Activated gamma-delta T cell (primary cell): Measurements from ENCODE around the gene PRKCSH.

Source experiments
- DNase-seq: peaks from one replicate; lab custom pipeline; 2025; lab: John Stamatoyannopoulos, UW

PRKCSH gene

DNA sequence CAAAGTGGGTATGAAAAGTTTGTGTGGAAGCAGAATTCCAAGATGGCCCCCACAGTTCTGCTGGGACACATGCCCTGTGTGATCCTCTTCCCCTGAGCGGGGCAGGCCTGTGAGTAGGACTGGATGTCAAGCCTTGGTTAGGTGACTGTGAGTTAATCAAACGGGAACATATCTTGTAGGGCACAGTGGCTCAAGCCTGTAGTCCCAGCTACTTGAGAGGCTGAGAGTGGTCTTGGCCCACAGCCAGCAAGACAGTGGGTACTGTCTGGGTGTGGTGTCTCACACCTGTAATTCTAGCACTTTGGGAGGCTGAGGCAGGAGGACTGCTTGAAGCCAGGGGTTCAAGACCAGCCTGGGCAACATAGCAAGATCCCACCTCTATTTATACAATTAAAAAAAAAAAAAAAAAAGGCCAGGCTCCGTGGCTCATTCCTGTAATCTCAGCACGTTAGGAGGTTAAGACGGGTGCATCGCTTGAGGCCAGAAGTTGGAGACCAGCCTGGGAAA, 63.8 kb downstream of the PRKCSH start:
- no peak for DNase-seq

DNA sequence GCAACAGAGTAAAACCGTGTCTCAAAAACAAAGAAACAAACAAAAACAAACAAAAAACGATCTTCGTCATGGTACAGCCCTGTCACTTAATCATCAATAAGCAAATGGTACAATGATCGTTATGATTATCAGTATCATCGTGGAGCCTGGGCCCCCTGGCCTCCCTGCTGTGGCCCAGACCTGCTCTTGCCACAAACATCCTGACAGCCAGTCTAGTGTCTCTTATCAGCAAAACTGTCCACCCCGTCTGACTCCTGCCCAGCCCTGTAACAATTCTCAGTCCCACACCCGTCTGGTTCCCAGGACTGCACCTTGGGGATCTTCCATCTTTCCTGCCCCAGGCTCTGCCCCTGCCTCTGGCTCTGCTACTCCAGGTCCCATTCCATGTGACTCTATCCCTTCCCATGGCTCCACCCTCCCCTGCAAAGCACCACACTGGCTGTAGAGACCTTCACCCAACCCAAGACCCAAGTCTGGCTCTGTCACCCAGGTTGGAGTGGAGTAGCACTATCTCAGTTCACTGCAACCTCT, 64.5 kb downstream of the PRKCSH start:
- no peak for DNase-seq
